Gastroesophageal sphincter (tissue), 3 donors: ENCODE measurements around the gene OPTC.

Experiments used
- CTCF ChIP-seq, 4 experiments: fragments of 200-600 bp in 2 of 4; fragments of 450-650 bp in 2 of 4; sonication (generic) in 1 of 4; IDR thresholded peaks; one replicate each; pipeline ENCODE4 v1.5.1; 2017 to 2019; ENCODE audit warnings: antibody characterized with exemption in 4 of 4, mild to moderate bottlenecking in 2 of 4, moderate library complexity in 2 of 4
- EP300 ChIP-seq: sonication (generic); formaldehyde crosslinking; IDR thresholded peaks from one replicate; pipeline ENCODE4 v1.6.1; 2017; ENCODE audit warnings: antibody characterized with exemption, mild to moderate bottlenecking
- POLR2A ChIP-seq, 2 donors: fragments of 450-650 bp; IDR thresholded peaks; one replicate each; pipeline ENCODE4 v1.6.1; 2017; ENCODE audit warnings: antibody characterized with exemption in 2 of 2, mild to moderate bottlenecking in 2 of 2, moderate library complexity in 1 of 2
- POLR2AphosphoS5 ChIP-seq: sonication (generic); formaldehyde crosslinking; IDR thresholded peaks from one replicate; pipeline ENCODE4 v1.6.1; 2017; ENCODE audit warnings: antibody characterized with exemption

GRCh38 chr1:203497269-203497777 is 3.4 kb downstream of the OPTC start:
- TF ChIP-seq POLR2AphosphoS5 (no peak), POLR2A (IDR thresholded peaks at IDR 0.05) (no peak), CTCF (IDR thresholded peaks at IDR 0.05) (no peak), EP300 (no peak)
